H1 (cell line): ENCODE measurements around the gene B4GALNT3. TPM values are rescaled to one million over a fixed set of nuclear protein-coding genes. Genes with fewer than 3 reads are reported as not detected.

Experiments used
- CTCF ChIA-PET: fragments of 300-600 bp; sonication (Branson Sonifier 250); formaldehyde crosslinking; loops from one replicate; lab custom pipeline; 2021; ENCODE audit not compliant: partially characterized antibody; lab: Charles Lee
- POLR2A ChIA-PET: fragments of 300-600 bp; sonication (Branson Sonifier 250); formaldehyde crosslinking; loops from one replicate; lab custom pipeline; 2021; ENCODE audit warnings: inconsistent platforms; ENCODE audit not compliant: partially characterized antibody; lab: Charles Lee
- DNase-seq, 2 experiments: peaks; one replicate each; pipeline versions ENCODE4 v3.0.0 to v3.0.0-alpha.2; 2010 to 2022; ENCODE audit warnings: low spot score in 2 of 2, low read depth in 1 of 2, mixed read lengths in 1 of 2
- FAIRE-seq: peaks from 2 replicates; lab custom pipeline; 2011; peaks lifted over from hg19 to GRCh38; lab: Jason Lieb, UNC
- H2AFZ ChIP-seq: 2 replicates; pipeline ENCODE4 v1.8.1; 2012; ENCODE audit warnings: low read length, inconsistent platforms
- H2AK5ac ChIP-seq: 2 replicates; pipeline ENCODE4 v1.6.1; 2013; ENCODE audit warnings: low read depth, low read length
- H2BK120ac ChIP-seq: replicated peaks from 2 replicates; pipeline ENCODE3; 2013; ENCODE audit warnings: low read depth, low read length, inconsistent platforms
- H2BK12ac ChIP-seq: 2 replicates; pipeline ENCODE4 v1.6.1; 2013; ENCODE audit warnings: low read depth, low read length
- H2BK15ac ChIP-seq: 2 replicates; pipeline ENCODE4 v1.6.1; 2013; ENCODE audit warnings: low read length
- H2BK20ac ChIP-seq: 2 replicates; pipeline ENCODE4 v1.6.1; 2013; ENCODE audit warnings: low read length
- H2BK5ac ChIP-seq: 2 replicates; pipeline ENCODE4 v1.6.1; 2013; ENCODE audit warnings: low read depth, low read length
- H3K14ac ChIP-seq: 2 replicates; pipeline ENCODE4 v1.6.1; 2013; ENCODE audit warnings: inconsistent platforms; ENCODE audit not compliant: insufficient read length
- H3K18ac ChIP-seq: 2 replicates; pipeline ENCODE4 v1.6.1; 2013; ENCODE audit warnings: low read length; ENCODE audit errors: extremely low read depth
- H3K23ac ChIP-seq: 2 replicates; pipeline ENCODE4 v1.6.1; 2013; ENCODE audit warnings: inconsistent platforms; ENCODE audit not compliant: insufficient read length
- H3K23me2 ChIP-seq: 2 replicates; pipeline ENCODE4 v1.6.1; 2013; ENCODE audit warnings: low read depth, low read length
- H3K27ac ChIP-seq: 2 replicates; pipeline ENCODE4 v1.6.1; 2011; ENCODE audit warnings: low read depth, low read length, inconsistent platforms
- H3K27me3 ChIP-seq, 4 experiments: replicated peaks in 1 of 4; 1 replicate in 1 of 4; 2 replicates in 3 of 4; pipeline versions ENCODE4 v1.6.1 to v1.8.1; 2011 to 2013; ENCODE audit warnings: low read length in 3 of 4, mild to moderate bottlenecking in 3 of 4, inconsistent platforms in 2 of 4, mixed read lengths in 2 of 4, moderate library complexity in 1 of 4; ENCODE audit not compliant: control insufficient read depth in 3 of 4, insufficient read depth in 3 of 4; ENCODE audit errors: extremely low read depth in 1 of 4
- H3K36me3 ChIP-seq, 4 experiments: 2 replicates each; pipeline versions ENCODE4 v1.6.1 to v1.8.1; 2011 to 2013; ENCODE audit warnings: mild to moderate bottlenecking in 4 of 4, low read length in 3 of 4, moderate library complexity in 2 of 4, control low read depth in 1 of 4, inconsistent platforms in 1 of 4; ENCODE audit not compliant: insufficient read depth in 4 of 4, control insufficient read depth in 2 of 4
- H3K4ac ChIP-seq: replicated peaks from 2 replicates; pipeline ENCODE3; 2013; ENCODE audit warnings: low read length, low read depth, mixed read lengths, inconsistent platforms; ENCODE audit not compliant: insufficient read length
- H3K4me1 ChIP-seq, 4 experiments: replicated peaks in 1 of 4; 1 replicate in 1 of 4; 2 replicates in 3 of 4; pipeline versions ENCODE4 v1.6.1 to v1.8.1; 2011 to 2013; ENCODE audit warnings: low read length in 3 of 4, inconsistent platforms in 2 of 4, mixed read lengths in 1 of 4; ENCODE audit not compliant: insufficient read depth in 4 of 4, control insufficient read depth in 3 of 4
- H3K4me2 ChIP-seq, 2 experiments: 2 replicates each; pipeline versions ENCODE4 v1.6.1 to v1.8.1; 2011 to 2013; ENCODE audit warnings: low read depth in 2 of 2, low read length in 2 of 2, control low read depth in 1 of 2, inconsistent platforms in 1 of 2, mild to moderate bottlenecking in 1 of 2; ENCODE audit not compliant: insufficient read depth in 1 of 2
- H3K4me3 ChIP-seq, 4 experiments: fragments of 200-600, 300-600 bp in 1 of 4; sonication (generic), shearing (Covaris generic), sonication (Bioruptor Twin) in 1 of 4; 2 replicates each; pipeline versions ENCODE4 v1.5.1 to v1.8.1; 2011 to 2016; ENCODE audit warnings: low read length in 4 of 4, low read depth in 3 of 4, control low read depth in 2 of 4, inconsistent platforms in 2 of 4, mild to moderate bottlenecking in 2 of 4, mixed read lengths in 1 of 4, moderate library complexity in 1 of 4; ENCODE audit not compliant: insufficient read depth in 2 of 4; ENCODE audit errors: extremely low read depth in 1 of 4
- H3K56ac ChIP-seq: replicated peaks from 2 replicates; pipeline ENCODE3; 2013; ENCODE audit warnings: low read depth, mild to moderate bottlenecking, mixed read lengths, low read length, inconsistent platforms; ENCODE audit not compliant: insufficient read length
- H3K79me1 ChIP-seq: 2 replicates; pipeline ENCODE4 v1.6.1; 2013; ENCODE audit warnings: low read depth, low read length, control low read depth
- H3K79me2 ChIP-seq, 2 experiments: 2 replicates each; pipeline versions ENCODE4 v1.6.1 to v1.8.1; 2012 to 2013; ENCODE audit warnings: low read length in 2 of 2, mild to moderate bottlenecking in 2 of 2, inconsistent platforms in 1 of 2; ENCODE audit not compliant: insufficient read depth in 2 of 2, control insufficient read depth in 1 of 2
- H3K9ac ChIP-seq, 4 experiments: replicated peaks in 1 of 4; 1 replicate in 1 of 4; 2 replicates in 3 of 4; pipeline versions ENCODE4 v1.6.1 to v1.8.1; 2011 to 2013; ENCODE audit warnings: low read depth in 3 of 4, low read length in 3 of 4, control low read depth in 2 of 4, mild to moderate bottlenecking in 2 of 4, moderate library complexity in 2 of 4, inconsistent platforms in 1 of 4; ENCODE audit errors: extremely low read depth in 1 of 4
- H3K9me3 ChIP-seq, 2 experiments: 2 replicates each; pipeline versions ENCODE4 v1.6.1 to v1.8.1; 2012 to 2013; ENCODE audit warnings: mild to moderate bottlenecking in 2 of 2, moderate library complexity in 2 of 2, control low read depth in 1 of 2, inconsistent platforms in 1 of 2, low read depth in 1 of 2, low read length in 1 of 2, mixed read lengths in 1 of 2; ENCODE audit not compliant: insufficient read depth in 2 of 2
- H4K20me1 ChIP-seq, 2 experiments: replicated peaks in 1 of 2; 2 replicates each; pipeline versions ENCODE3 to v1.8.1; 2011 to 2013; ENCODE audit warnings: inconsistent platforms in 2 of 2, low read length in 2 of 2, mild to moderate bottlenecking in 1 of 2; ENCODE audit not compliant: insufficient read depth in 2 of 2, control insufficient read depth in 1 of 2
- H4K5ac ChIP-seq: 2 replicates; pipeline ENCODE4 v1.6.1; 2013; ENCODE audit warnings: low read length, low read depth, mixed read lengths, inconsistent platforms; ENCODE audit not compliant: insufficient read length
- H4K8ac ChIP-seq: 2 replicates; pipeline ENCODE4 v1.8.0; 2013; ENCODE audit warnings: mild to moderate bottlenecking, moderate library complexity, low read length, inconsistent platforms; ENCODE audit not compliant: insufficient read depth; ENCODE audit errors: extremely low read depth
- H4K91ac ChIP-seq: replicated peaks from 2 replicates; pipeline ENCODE3; 2013; ENCODE audit warnings: low read length, mixed read lengths, inconsistent platforms; ENCODE audit not compliant: insufficient read length
- BACH1 ChIP-seq: IDR thresholded peaks from 2 replicates; pipeline ENCODE4 v1.6.1; 2012; ENCODE audit warnings: low read length, improper control_type of control experiment
- BRCA1 ChIP-seq: IDR thresholded peaks from 2 replicates; pipeline ENCODE4 v1.6.1; 2012; ENCODE audit warnings: low read depth, low read length, improper control_type of control experiment
- CEBPB ChIP-seq: IDR thresholded peaks from 2 replicates; pipeline ENCODE4 v1.6.1; 2012; ENCODE audit warnings: low read depth, low read length
- PHF8 ChIP-seq: fragments of 200-600 bp; sonication (generic); conservative IDR thresholded peaks from 2 replicates; pipeline ENCODE4 v1.7.1; 2012; ENCODE audit warnings: low read depth, mild to moderate bottlenecking, inconsistent platforms, low read length, moderate library complexity
- YY1 ChIP-seq: IDR thresholded peaks from 2 replicates; pipeline ENCODE4 v1.6.1; 2011; ENCODE audit warnings: low read depth, mild to moderate bottlenecking, low read length
- WGBS, 2 experiments: shearing (Covaris generic) in 1 of 2; methylation state at CpG; one replicate each; pipeline versions ENCODE4 v1.1.6 to v1.1.7; 2013 to 2015; ENCODE audit warnings: low lambda C conversion rate in 2 of 2, mixed read lengths in 2 of 2, inconsistent platforms in 1 of 2, low coverage in 1 of 2, missing lambda C conversion rate in 1 of 2; ENCODE audit not compliant: insufficient replicate concordance in 2 of 2, insufficient coverage in 1 of 2, insufficient read length in 1 of 2; ENCODE audit errors: extremely low coverage in 1 of 2, missing lambda C conversion rate in 1 of 2; 5-methylcytosine and 5-hydroxymethylcytosine counted together
- polyA plus RNA-seq, 7 experiments: library from polyadenylated mRNA; depleted of rRNA in 3 of 7; stranded (reverse) in 5 of 7; unstranded in 2 of 7; fragments of >200 nt in 5 of 7; fragments of 200-250 nt in 2 of 7; gene quantifications; 1 replicate in 5 of 7; 2 replicates in 1 of 7; 4 replicates in 1 of 7; pipeline versions ENCODE4 v1.2.1 to v1.2.3, GENCODE V29; 2011 to 2013; ENCODE audit warnings: missing spikeins in 2 of 7, mixed read lengths in 2 of 7
- total RNA-seq: library from RNA; stranded (reverse); fragmentation: NEBNext Ultra II Directional; extraction: Animal tissue kit (Norgen Biotek cat#: 25700); gene quantifications from 2 replicates; pipeline ENCODE4 v1.2.1, GENCODE V29; 2021
- TF ChIP-seq, protein P1 (sequence below): IDR thresholded peaks from 2 replicates; pipeline ENCODE4 v1.6.1; 2012; ENCODE audit warnings: inconsistent platforms

B4GALNT3 gene
- total and polyA plus RNA-seq, 2 of the 8 experiments (the other 6 are each of a cell fraction or from before 2014, with no cell fraction given): 12.5 to 20.3 TPM

DNA sequence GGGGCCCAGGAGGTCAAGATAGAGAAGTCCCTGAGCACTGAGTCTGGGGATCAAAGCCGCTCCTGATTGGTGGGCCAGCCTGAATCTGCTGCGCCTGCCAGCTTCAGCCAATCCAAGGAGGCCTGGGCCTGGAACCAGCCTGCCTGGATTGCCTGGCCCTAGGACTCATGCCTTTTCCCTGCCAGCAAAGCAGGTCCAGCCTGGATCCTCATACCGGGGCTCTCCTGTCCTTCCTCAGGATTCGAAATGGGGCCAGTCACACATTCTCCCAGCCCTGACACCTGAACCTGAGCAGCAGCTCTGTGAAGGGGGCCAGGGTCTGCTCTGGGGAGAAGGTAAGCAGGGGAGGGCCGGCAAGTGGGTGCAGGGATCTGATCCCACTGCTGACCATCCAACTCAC, 121.6 kb downstream of the B4GALNT3 start:
- ChIA-PET POLR2A (interaction anchor here (1.1 kb wide), 1 partner anchor 10 kb away, joined by 4 read pairs; no protein-coding TSS in a partner anchor), CTCF (interaction anchor here (1.1 to 3.0 kb wide), 5 partner anchors 11 to 234 kb away, joined by 4 to 14 read pairs (median 7); no protein-coding TSS in a partner anchor)
- Histone ChIP-seq H4K91ac (no peak overlapping the region), H2BK120ac (no peak overlapping the region), H2BK20ac (no peak overlapping the region), H3K14ac (no peak overlapping the region), H2BK5ac (0 out of 2 replicates have a peak overlapping the region, but pooled peaks have one; percentile 44), H4K20me1 (peaks cover 0 to 3% of the 10 kb centered on the region in 2 experiments), H3K56ac (peak overlapping the region; percentile 77), H3K23me2 (peaks cover 4% of the 10 kb centered on the region; the same call in 1 of the 2 replicates), H3K36me3 (no peaks in the 10 kb centered on the region), H2BK15ac (peak overlapping the region; percentile 77; the same call in 1 of the 2 replicates), H3K27ac (no peak overlapping the region), H3K18ac (no peak overlapping the region), H2AK5ac (no peak overlapping the region), H3K79me2 (no peaks in the 10 kb centered on the region), H3K4ac (no peak overlapping the region), H3K23ac (peak overlapping the region; percentile 85), H3K79me1 (no peaks in the 10 kb centered on the region; the same call in 1 of the 2 replicates), H2BK12ac (no peak overlapping the region), H3K4me2 (no peak overlapping the region), H3K27me3 (peaks cover 0 to 6% (median 5%) of the 10 kb centered on the region in 4 experiments; a peak in 6 of 7 replicates), H3K9me3 (no peaks in the 10 kb centered on the region), H3K4me1 (peaks cover 0 to 6% (median 2%) of the 10 kb centered on the region in 4 experiments; a peak in 5 of 7 replicates), H2AFZ (peak overlapping the region; percentile 71; the same call in 1 of the 2 replicates), H3K4me3 (no peak overlapping the region), H4K5ac (no peak overlapping the region), H3K9ac (no peak overlapping the region), H4K8ac (no peak overlapping the region; the same call in 1 of the 2 replicates)
- DNase-seq: no peak
- WGBS, 2 experiments: 84% methylated on average over 5 of the region's 5 CpGs; no CpG with 5 or more reads in 1 of the 2 experiments
- TF ChIP-seq BACH1: no peak
- no peak for TF ChIP-seq YY1
- TF ChIP-seq CEBPB: no peak
- no peak for TF ChIP-seq BRCA1
- no peak for TF ChIP-seq PHF8
- TF ChIP-seq, protein P1, sequence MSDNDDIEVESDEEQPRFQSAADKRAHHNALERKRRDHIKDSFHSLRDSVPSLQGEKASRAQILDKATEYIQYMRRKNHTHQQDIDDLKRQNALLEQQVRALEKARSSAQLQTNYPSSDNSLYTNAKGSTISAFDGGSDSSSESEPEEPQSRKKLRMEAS: no peak
- no peak for FAIRE-seq
